Tibial artery (tissue), 4 donors: ENCODE results near the gene GATA5.

Experiments used
- DNase-seq, 2 donors: peaks; one replicate each; pipeline ENCODE4 v3.0.0-alpha.2; 2019
- H3K27ac ChIP-seq, 2 donors: fragments of 200-600 bp; sonication (generic) in 1 of 2; 1 replicate in 1 of 2; 2 replicates in 1 of 2; pipeline ENCODE4 v1.5.1; 2018 to 2019; ENCODE audit warnings: mild to moderate bottlenecking in 1 of 2
- H3K27me3 ChIP-seq, 2 donors: fragments of 200-600 bp; sonication (generic) in 1 of 2; one replicate each; pipeline versions ENCODE4 v1.5.1 to v1.6.0; 2016 to 2019
- H3K36me3 ChIP-seq, 3 donors: fragments of 200-600 bp; sonication (generic) in 2 of 3; one replicate each; pipeline ENCODE4 v1.5.1; 2016 to 2019; ENCODE audit warnings: mild to moderate bottlenecking in 2 of 3
- H3K4me1 ChIP-seq, 4 donors: fragments of 200-600 bp; sonication (generic) in 2 of 4; 1 replicate in 3 of 4; 2 replicates in 1 of 4; pipeline ENCODE4 v1.5.1; 2016 to 2019
- H3K4me3 ChIP-seq, 2 donors: fragments of 200-600 bp; sonication (generic) in 1 of 2; 1 replicate in 1 of 2; 2 replicates in 1 of 2; pipeline ENCODE4 v1.5.1; 2018 to 2019; ENCODE audit warnings: mild to moderate bottlenecking in 2 of 2
- H3K9me3 ChIP-seq, 3 donors: fragments of 200-600 bp; sonication (generic) in 1 of 3; one replicate each; pipeline ENCODE4 v1.5.1; 2016 to 2019
- CTCF ChIP-seq, 2 experiments: fragments of 200-600 bp in 1 of 2; fragments of 450-650 bp in 1 of 2; IDR thresholded peaks; one replicate each; pipeline ENCODE4 v1.5.1; 2017 to 2019; ENCODE audit warnings: antibody characterized with exemption in 2 of 2, mild to moderate bottlenecking in 1 of 2, moderate library complexity in 1 of 2
- intact Hi-C: fragments of 100-400 bp; cut with DNase I; formaldehyde crosslinking; loops from one replicate; pipeline ENCODE4 v1.15.0; 2023; ENCODE audit warnings: low total_unique reads

The GATA5 gene

GRCh38 chr20:62508641-62509051, 32.9 kb upstream of the GATA5 start:
- H3K27ac ChIP-seq, result no peak overlapping the region
- intact Hi-C loops, result no loop called here
- H3K9me3 ChIP-seq, result no peaks in the 10 kb centered on the region
- H3K36me3 ChIP-seq, result no peaks in the 10 kb centered on the region
- H3K4me1 ChIP-seq, result no peaks in the 10 kb centered on the region
- no peak overlapping the region for H3K4me3 ChIP-seq
- TF ChIP-seq CTCF (IDR thresholded peaks at IDR 0.05), result no peak
- DNase-seq, result no peak
- peaks cover 0 to 49% of the 10 kb centered on the region in 2 donors for H3K27me3 ChIP-seq

- Histone ChIP-seq H3K4me3 (no peak overlapping the region), H3K27ac (no peak overlapping the region), H3K36me3 (no peaks in the 10 kb centered on the region), H3K4me1 (no peaks in the 10 kb centered on the region), H3K27me3 (peaks cover 0 to 48% of the 10 kb centered on the region in 2 donors), H3K9me3 (no peaks in the 10 kb centered on the region)
- TF ChIP-seq CTCF (IDR thresholded peaks at IDR 0.05), result no peak
- DNase-seq, result no peak
- intact Hi-C loops, result no loop called here
Measured at GRCh38 chr20:62507991-62508640, 32.3 kb upstream of the GATA5 start.

GRCh38 chr20:62507323-62507722, 31.5 kb upstream of the GATA5 start:
- intact Hi-C loops, result no loop called here
- Histone ChIP-seq H3K36me3 (no peaks in the 10 kb centered on the region), H3K4me3 (no peak overlapping the region), H3K4me1 (no peaks in the 10 kb centered on the region), H3K27ac (no peak overlapping the region), H3K9me3 (no peaks in the 10 kb centered on the region), H3K27me3 (peaks cover 0 to 46% of the 10 kb centered on the region in 2 donors)
- DNase-seq, result no peak
- TF ChIP-seq CTCF (IDR thresholded peaks at IDR 0.05), result no peak

GRCh38 chr20:62506791-62507190, 31.0 kb upstream of the GATA5 start:
- Histone ChIP-seq H3K4me3 (no peak overlapping the region), H3K4me1 (no peaks in the 10 kb centered on the region), H3K36me3 (no peaks in the 10 kb centered on the region), H3K27ac (no peak overlapping the region), H3K9me3 (no peaks in the 10 kb centered on the region), H3K27me3 (peaks cover 0 to 41% of the 10 kb centered on the region in 2 donors)
- no peak for DNase-seq
- intact Hi-C loops, result no loop called here
- no peak for TF ChIP-seq CTCF (IDR thresholded peaks at IDR 0.05)

- no peak overlapping the region for H3K4me3 ChIP-seq
- intact Hi-C loops, result no loop called here
- no peaks in the 10 kb centered on the region for H3K4me1 ChIP-seq
- H3K27me3 ChIP-seq, result peaks cover 0 to 34% of the 10 kb centered on the region in 2 donors
- DNase-seq, result no peak
- no peak for TF ChIP-seq CTCF (IDR thresholded peaks at IDR 0.05)
- no peak overlapping the region for H3K27ac ChIP-seq
- H3K36me3 ChIP-seq, result no peaks in the 10 kb centered on the region
- H3K9me3 ChIP-seq, result no peaks in the 10 kb centered on the region
Measured at GRCh38 chr20:62506087-62506486, 30.3 kb upstream of the GATA5 start.
